SU-DHL-6 (cell line): ENCODE data around the gene OAS1.

Experiments
- EZH2phosphoT487 ChIP-seq: fragments of 200-600 bp; sonication (generic), shearing (Covaris generic); conservative IDR thresholded peaks from 2 replicates; pipeline ENCODE4 v1.6.1; 2018; ENCODE audit warnings: mild to moderate bottlenecking, antibody characterized with exemption, low read length, moderate library complexity, mixed read lengths
- TF ChIP-seq, protein P1 (sequence below): fragments of 200-600 bp; sonication (generic); IDR thresholded peaks from one replicate; pipeline ENCODE4 v1.5.1; 2017; ENCODE audit warnings: antibody characterized with exemption, mild to moderate bottlenecking, low read length, moderate library complexity; ENCODE audit not compliant: insufficient read depth, poor library complexity, severe bottlenecking

DNA sequence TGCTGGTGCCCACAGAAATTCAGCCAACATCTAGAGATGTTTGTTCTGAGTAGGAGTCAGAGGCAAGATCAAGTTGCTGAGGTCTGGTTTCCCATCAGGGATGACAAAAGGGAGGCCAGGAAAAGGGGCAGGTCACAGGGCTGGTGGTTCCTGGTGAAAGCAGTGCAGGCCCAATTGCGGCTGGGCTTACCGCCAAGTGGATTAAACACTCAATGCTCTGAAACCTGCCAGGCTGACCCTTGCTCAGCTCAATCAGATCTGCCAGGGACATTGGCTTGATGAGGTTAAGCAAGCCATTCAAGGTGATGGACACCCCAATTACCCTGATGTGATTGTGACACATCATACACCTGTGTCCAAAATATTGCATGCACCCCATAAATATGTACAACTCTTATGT lies 5.5 kb upstream of the OAS1 start:
- TF ChIP-seq, protein P1, sequence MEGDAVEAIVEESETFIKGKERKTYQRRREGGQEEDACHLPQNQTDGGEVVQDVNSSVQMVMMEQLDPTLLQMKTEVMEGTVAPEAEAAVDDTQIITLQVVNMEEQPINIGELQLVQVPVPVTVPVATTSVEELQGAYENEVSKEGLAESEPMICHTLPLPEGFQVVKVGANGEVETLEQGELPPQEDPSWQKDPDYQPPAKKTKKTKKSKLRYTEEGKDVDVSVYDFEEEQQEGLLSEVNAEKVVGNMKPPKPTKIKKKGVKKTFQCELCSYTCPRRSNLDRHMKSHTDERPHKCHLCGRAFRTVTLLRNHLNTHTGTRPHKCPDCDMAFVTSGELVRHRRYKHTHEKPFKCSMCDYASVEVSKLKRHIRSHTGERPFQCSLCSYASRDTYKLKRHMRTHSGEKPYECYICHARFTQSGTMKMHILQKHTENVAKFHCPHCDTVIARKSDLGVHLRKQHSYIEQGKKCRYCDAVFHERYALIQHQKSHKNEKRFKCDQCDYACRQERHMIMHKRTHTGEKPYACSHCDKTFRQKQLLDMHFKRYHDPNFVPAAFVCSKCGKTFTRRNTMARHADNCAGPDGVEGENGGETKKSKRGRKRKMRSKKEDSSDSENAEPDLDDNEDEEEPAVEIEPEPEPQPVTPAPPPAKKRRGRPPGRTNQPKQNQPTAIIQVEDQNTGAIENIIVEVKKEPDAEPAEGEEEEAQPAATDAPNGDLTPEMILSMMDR, result no peak
- TF ChIP-seq EZH2phosphoT487, result no peak
